ENCODE measurements around the gene ATOSA.

The ATOSA gene

DNA sequence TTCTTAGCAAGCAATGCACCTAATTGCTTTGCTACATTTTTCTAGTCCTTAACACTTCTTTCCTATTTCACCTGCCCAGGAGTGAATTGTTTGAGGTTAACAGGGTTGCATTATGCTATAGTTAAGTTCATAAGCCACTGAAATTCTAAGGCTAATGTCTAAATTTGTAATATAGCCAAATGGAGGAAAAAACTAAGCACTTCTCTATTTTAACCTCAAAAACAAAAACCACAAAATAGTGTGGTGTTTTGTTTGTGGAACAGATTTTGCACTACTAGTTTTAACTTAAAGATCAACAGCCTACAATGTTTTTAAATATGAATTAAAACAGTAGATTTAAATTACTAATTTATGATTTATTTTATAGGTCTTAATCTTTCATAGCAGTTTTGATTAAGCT, 5.5 kb downstream of the ATOSA start:
- TF ChIP-seq TAF1 (IDR thresholded peaks at IDR 0.05; ENCODE audit: borderline replicate concordance, insufficient read depth, low read length) (no peak), SIN3A (IDR thresholded peaks at IDR 0.05; ENCODE audit: borderline replicate concordance, insufficient read depth, low read length) (no peak)

DNA sequence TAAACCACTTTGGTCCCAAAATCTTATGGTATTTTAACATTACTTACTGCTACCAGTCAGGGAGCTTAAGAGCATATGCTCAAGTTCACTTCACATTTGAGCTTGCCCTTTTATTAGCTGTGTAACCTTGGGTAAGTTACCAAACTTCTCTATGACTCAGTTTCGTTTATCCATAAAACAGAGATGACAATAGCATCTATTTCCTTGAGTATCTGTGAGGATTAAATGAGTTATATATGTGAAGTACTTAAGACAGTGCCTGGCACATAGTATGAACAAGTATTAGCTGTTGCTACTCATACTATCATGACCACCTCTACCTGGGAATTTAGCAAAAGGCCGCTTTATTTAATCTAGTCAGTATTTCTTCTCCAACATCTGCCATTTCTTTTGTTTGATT, 5.9 kb downstream of the ATOSA start:
- TF ChIP-seq SIN3A (IDR thresholded peaks at IDR 0.05; ENCODE audit: borderline replicate concordance, insufficient read depth, low read length) = no peak
- TF ChIP-seq, protein P1, sequence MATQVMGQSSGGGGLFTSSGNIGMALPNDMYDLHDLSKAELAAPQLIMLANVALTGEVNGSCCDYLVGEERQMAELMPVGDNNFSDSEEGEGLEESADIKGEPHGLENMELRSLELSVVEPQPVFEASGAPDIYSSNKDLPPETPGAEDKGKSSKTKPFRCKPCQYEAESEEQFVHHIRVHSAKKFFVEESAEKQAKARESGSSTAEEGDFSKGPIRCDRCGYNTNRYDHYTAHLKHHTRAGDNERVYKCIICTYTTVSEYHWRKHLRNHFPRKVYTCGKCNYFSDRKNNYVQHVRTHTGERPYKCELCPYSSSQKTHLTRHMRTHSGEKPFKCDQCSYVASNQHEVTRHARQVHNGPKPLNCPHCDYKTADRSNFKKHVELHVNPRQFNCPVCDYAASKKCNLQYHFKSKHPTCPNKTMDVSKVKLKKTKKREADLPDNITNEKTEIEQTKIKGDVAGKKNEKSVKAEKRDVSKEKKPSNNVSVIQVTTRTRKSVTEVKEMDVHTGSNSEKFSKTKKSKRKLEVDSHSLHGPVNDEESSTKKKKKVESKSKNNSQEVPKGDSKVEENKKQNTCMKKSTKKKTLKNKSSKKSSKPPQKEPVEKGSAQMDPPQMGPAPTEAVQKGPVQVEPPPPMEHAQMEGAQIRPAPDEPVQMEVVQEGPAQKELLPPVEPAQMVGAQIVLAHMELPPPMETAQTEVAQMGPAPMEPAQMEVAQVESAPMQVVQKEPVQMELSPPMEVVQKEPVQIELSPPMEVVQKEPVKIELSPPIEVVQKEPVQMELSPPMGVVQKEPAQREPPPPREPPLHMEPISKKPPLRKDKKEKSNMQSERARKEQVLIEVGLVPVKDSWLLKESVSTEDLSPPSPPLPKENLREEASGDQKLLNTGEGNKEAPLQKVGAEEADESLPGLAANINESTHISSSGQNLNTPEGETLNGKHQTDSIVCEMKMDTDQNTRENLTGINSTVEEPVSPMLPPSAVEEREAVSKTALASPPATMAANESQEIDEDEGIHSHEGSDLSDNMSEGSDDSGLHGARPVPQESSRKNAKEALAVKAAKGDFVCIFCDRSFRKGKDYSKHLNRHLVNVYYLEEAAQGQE (IDR thresholded peaks at IDR 0.05; ENCODE audit: insufficient read depth in 1 of 2, low read depth in 2 of 2, low read length in 2 of 2) = no peak

DNA sequence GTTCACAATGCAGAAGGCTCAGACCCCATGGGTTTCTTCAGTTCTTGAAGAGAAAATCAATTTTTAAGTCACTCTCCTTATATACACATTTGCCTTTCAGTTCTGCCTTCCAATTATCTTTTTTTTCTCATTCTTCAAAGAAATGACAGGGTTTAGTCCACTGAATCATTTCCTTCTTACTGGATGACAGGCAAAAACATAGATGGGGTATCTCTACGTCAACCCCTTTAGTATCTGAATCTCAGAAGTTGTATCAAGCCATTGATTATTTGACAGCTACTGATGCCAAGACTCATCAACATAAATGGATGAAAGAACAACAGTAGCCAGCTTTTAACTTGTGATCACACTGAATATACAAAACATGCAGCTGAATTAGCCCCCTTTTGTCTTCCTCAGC, 6.5 kb downstream of the ATOSA start:
- TF ChIP-seq SIN3A (IDR thresholded peaks at IDR 0.05; ENCODE audit: borderline replicate concordance, insufficient read depth, low read length) (no peak), TAF1 (IDR thresholded peaks at IDR 0.05; ENCODE audit: borderline replicate concordance, insufficient read depth, low read length) (no peak), POLR2AphosphoS5 (IDR thresholded peaks at IDR 0.05; ENCODE audit: low read depth, low read length) (no peak), FOXP2 (optimal IDR thresholded peaks at IDR 0.05; ENCODE audit: borderline replicate concordance, extremely low read depth, extremely low read length, insufficient read depth) (no peak)
- TF ChIP-seq, protein P1 (IDR thresholded peaks at IDR 0.05; ENCODE audit: insufficient read depth in 1 of 2, low read depth in 2 of 2, low read length in 2 of 2) = no peak

DNA sequence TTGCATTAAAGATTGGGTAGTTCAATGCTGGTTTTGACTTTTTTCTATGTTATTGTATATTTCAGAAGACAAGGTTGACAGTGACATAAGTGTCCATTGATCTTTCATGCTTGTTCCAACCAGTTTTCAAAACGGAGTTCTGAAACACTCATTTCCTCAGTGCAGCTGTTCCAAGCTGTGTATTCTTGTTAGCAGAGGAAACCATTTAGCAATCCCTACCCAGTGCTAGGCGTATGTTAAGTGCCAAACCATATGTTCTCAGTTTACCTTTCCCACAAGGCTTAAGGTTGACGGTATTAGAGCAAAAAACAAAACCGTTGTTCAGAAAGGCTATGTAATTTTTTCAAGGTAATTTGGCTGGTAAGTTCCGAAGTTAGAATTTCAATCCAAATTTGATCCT, 9.1 kb downstream of the ATOSA start:
- TF ChIP-seq SIN3A (IDR thresholded peaks at IDR 0.05; ENCODE audit: borderline replicate concordance, insufficient read depth, low read length) = no peak
- TF ChIP-seq TAF1 (IDR thresholded peaks at IDR 0.05; ENCODE audit: borderline replicate concordance, insufficient read depth, low read length) = no peak
- TF ChIP-seq, protein P1 (IDR thresholded peaks at IDR 0.05; ENCODE audit: insufficient read depth in 1 of 2, low read depth in 2 of 2, low read length in 2 of 2) = no peak
- TF ChIP-seq FOXP2 (optimal IDR thresholded peaks at IDR 0.05; ENCODE audit: borderline replicate concordance, extremely low read depth, extremely low read length, insufficient read depth) = no peak
- no peak for TF ChIP-seq POLR2AphosphoS5 (IDR thresholded peaks at IDR 0.05; ENCODE audit: low read depth, low read length)

DNA sequence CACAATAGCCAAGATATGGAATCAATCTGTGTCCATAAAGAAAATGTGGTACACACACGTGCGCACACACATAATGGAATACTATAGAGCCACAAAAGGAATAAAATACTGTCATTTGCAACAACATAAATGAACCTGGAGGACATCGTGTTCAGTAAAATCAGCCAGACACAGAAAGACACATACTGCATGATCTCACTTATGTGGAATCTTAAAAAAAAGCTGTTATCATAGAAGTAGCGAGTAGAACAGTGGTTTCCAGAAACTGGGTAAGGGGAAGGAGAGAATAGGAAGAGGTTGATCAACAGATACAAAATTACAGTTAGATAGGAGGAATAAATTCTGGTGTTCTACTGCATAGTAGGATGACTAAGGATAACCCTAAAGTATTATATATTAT, 11.1 kb downstream of the ATOSA start:
- TF ChIP-seq POLR2AphosphoS5 (IDR thresholded peaks at IDR 0.05; ENCODE audit: low read depth, low read length) (no peak), FOXP2 (optimal IDR thresholded peaks at IDR 0.05; ENCODE audit: borderline replicate concordance, extremely low read depth, extremely low read length, insufficient read depth) (no peak), SIN3A (IDR thresholded peaks at IDR 0.05; ENCODE audit: borderline replicate concordance, insufficient read depth, low read length) (no peak), TAF1 (IDR thresholded peaks at IDR 0.05; ENCODE audit: borderline replicate concordance, insufficient read depth, low read length) (no peak)
- TF ChIP-seq, protein P1 (IDR thresholded peaks at IDR 0.05; ENCODE audit: insufficient read depth in 1 of 2, low read depth in 2 of 2, low read length in 2 of 2) = no peak
